Peyer's patch (tissue), 4 donors: Measurements from ENCODE around the gene KIAA1755. TPM values are rescaled to one million over a fixed set of nuclear protein-coding genes. Genes with fewer than 3 reads are reported as not detected.
"Not testable (repeated sequence)": the region's sequence is repeated elsewhere in the genome, so short reads cannot be mapped to it uniquely, and the experiment has no call there.

Experiments used
- DNase-seq, 3 donors: peaks; one replicate each; pipeline ENCODE4 v3.0.0-alpha.2; 2017 to 2019
- H3K27ac ChIP-seq, 4 donors: fragments of 200-600 bp; sonication (generic); one replicate each; pipeline ENCODE4 v1.5.1; 2016 to 2019
- H3K27me3 ChIP-seq, 2 donors: fragments of 200-600 bp; sonication (generic); one replicate each; pipeline ENCODE4 v1.5.1; 2019
- H3K36me3 ChIP-seq, 3 donors: fragments of 200-600 bp; sonication (generic); one replicate each; pipeline ENCODE4 v1.5.1; 2016 to 2019
- H3K4me1 ChIP-seq, 4 donors: fragments of 200-600 bp; sonication (generic); one replicate each; pipeline ENCODE4 v1.5.1; 2016 to 2019
- H3K4me3 ChIP-seq, 4 donors: fragments of 200-600 bp; sonication (generic); 1 replicate in 3 of 4; 2 replicates in 1 of 4; pipeline ENCODE4 v1.5.1; 2016 to 2019; ENCODE audit warnings: mild to moderate bottlenecking in 1 of 4
- H3K9me3 ChIP-seq, 4 donors: fragments of 200-600 bp; sonication (generic); one replicate each; pipeline ENCODE4 v1.5.1; 2016 to 2019; ENCODE audit warnings: mild to moderate bottlenecking in 1 of 4
- CTCF ChIP-seq, 6 experiments: fragments of 450-650 bp in 4 of 6; fragments of 200-600 bp in 2 of 6; sonication (generic) in 1 of 6; IDR thresholded peaks; one replicate each; pipeline ENCODE4 v1.5.1; 2017 to 2019; ENCODE audit warnings: antibody characterized with exemption in 6 of 6, mild to moderate bottlenecking in 3 of 6, moderate library complexity in 1 of 6
- POLR2A ChIP-seq, 2 donors: fragments of 450-650 bp; IDR thresholded peaks; one replicate each; pipeline ENCODE4 v1.5.1; 2017; ENCODE audit warnings: antibody characterized with exemption in 2 of 2, mild to moderate bottlenecking in 2 of 2, moderate library complexity in 2 of 2
- total RNA-seq, 4 donors: library from RNA; depleted of rRNA; stranded (reverse); fragments of >200 nt; gene quantifications; one replicate each; pipeline ENCODE4 v1.1.0, GENCODE V29; 2016

The KIAA1755 gene
- total RNA-seq, 4 donors from 2014 or later: 0.35 to 4.1 (median 2.0) TPM

GRCh38 chr20:38252292-38253288, 7.9 kb downstream of the KIAA1755 start:
- Histone ChIP-seq H3K27me3 (no peaks in the 10 kb centered on the region), H3K4me3 (no peak overlapping the region), H3K4me1 (no peaks in the 10 kb centered on the region), H3K9me3 (no peaks in the 10 kb centered on the region), H3K27ac (peak overlapping the region; percentile 10 to 67 (median 49)), H3K36me3 (no peaks in the 10 kb centered on the region)
- TF ChIP-seq POLR2A (IDR thresholded peaks at IDR 0.05): no peak
- TF ChIP-seq CTCF (IDR thresholded peaks at IDR 0.05): no peak
- no peak for DNase-seq

- H3K4me1 ChIP-seq, H3K36me3 ChIP-seq, H3K4me3 ChIP-seq, H3K27me3 ChIP-seq, H3K9me3 ChIP-seq, H3K27ac ChIP-seq, DNase-seq: not testable (repeated sequence)
Observed at GRCh38 chr20:38251441-38251840, 9.1 kb downstream of the KIAA1755 start.

- no peak for TF ChIP-seq CTCF (IDR thresholded peaks at IDR 0.05)
- no peak for TF ChIP-seq POLR2A (IDR thresholded peaks at IDR 0.05)
- no peaks in the 10 kb centered on the region for H3K4me1 ChIP-seq
- DNase-seq: no peak
Observed at GRCh38 chr20:38250609-38251008, 9.9 kb downstream of the KIAA1755 start.

GRCh38 chr20:38249536-38250310, 10.8 kb downstream of the KIAA1755 start:
- Histone ChIP-seq H3K36me3 (no peaks in the 10 kb centered on the region), H3K27ac (no peak overlapping the region), H3K9me3 (no peaks in the 10 kb centered on the region), H3K4me1 (no peaks in the 10 kb centered on the region), H3K4me3 (no peak overlapping the region), H3K27me3 (no peaks in the 10 kb centered on the region)
- no peak for DNase-seq
- TF ChIP-seq CTCF (IDR thresholded peaks at IDR 0.05): no peak
- TF ChIP-seq POLR2A (IDR thresholded peaks at IDR 0.05): no peak

More at GRCh38 chr20:38250609-38251008, 9.9 kb downstream of the KIAA1755 start:
- no peak overlapping the region for H3K27ac ChIP-seq
- H3K4me3 ChIP-seq: no peak overlapping the region
- H3K36me3 ChIP-seq: no peaks in the 10 kb centered on the region
- H3K27me3 ChIP-seq: no peaks in the 10 kb centered on the region
- H3K9me3 ChIP-seq: no peaks in the 10 kb centered on the region

GRCh38 chr20:38248133-38248532, 12.4 kb downstream of the KIAA1755 start:
- H3K27ac ChIP-seq: no peak overlapping the region
- TF ChIP-seq POLR2A (IDR thresholded peaks at IDR 0.05) (no peak), CTCF (IDR thresholded peaks at IDR 0.05) (no peak)

GRCh38 chr20:38247725-38248124, 12.8 kb downstream of the KIAA1755 start:
- not testable (repeated sequence) for H3K4me3 ChIP-seq, H3K36me3 ChIP-seq, H3K4me1 ChIP-seq, H3K27me3 ChIP-seq, DNase-seq, H3K27ac ChIP-seq
- peaks cover 0 to 14% (median 3%) of the 10 kb centered on the region in 4 donors for H3K9me3 ChIP-seq

More at GRCh38 chr20:38248133-38248532, 12.4 kb downstream of the KIAA1755 start:
- no peaks in the 10 kb centered on the region for H3K36me3 ChIP-seq
- no peak overlapping the region for H3K4me3 ChIP-seq
- H3K4me1 ChIP-seq: no peaks in the 10 kb centered on the region
- H3K27me3 ChIP-seq: no peaks in the 10 kb centered on the region
- no peak for DNase-seq
- H3K9me3 ChIP-seq: peaks cover 0 to 10% (median under 1%) of the 10 kb centered on the region in 4 donors
